Measurements from ENCODE around the gene FEN1.

FEN1 gene

DNA sequence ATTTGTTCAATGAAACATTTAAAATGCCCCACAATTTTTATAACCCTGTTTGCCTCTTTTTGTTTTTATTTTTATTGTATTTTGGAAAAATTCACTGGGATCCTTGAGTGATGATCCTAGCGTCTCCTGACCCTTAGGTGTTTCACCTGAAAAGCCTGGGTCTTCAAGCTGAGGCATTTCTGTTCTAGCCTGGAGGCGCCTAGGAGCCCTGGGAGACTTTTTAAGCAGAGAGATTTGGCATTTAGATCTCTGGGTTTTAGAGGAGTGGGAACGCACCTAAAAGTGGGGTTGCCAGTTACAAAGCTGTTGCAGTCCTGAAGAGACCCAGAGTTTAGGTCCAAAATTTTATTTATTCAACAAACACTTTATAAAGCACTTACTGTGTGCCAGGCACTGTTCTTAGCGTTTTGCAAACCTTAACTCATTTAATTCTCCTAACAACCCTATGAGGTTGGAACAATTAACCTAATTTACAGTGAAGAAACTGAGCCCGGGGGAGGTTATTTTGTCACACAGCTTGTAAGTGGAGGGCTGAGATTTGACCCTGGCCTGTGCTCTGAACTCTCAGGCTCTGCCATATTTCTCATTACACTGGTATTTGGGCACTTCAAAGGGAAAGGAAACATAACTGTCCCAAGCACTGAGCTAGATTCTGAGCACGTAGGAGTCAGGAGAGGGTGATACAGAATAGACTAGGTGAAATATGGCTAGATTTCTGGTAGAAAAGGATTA lies 24.9 kb downstream of the FEN1 start:
- DNase-seq (ENCODE audit: low read depth in 3 of 3): no peak

DNA sequence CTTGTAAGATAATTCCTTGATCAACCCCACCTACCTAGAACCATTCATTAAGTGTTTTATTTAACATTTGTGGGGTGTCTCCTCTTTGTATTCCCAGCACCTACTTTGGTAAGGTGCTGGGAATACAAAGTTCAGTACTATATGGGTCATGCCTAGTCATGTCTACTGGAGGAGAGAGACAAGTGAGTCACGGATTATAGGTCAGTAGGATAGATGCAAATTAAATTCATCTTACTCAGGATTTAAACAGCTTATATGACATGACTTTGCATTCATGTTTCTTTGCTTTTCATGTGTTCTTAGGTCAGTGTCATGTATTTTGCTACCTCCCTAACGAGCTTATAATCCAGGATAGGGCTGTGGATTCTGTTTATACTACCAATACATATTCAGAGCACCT lies 27.5 kb downstream of the FEN1 start:
- no peak for DNase-seq (ENCODE audit: low read depth in 3 of 3)

DNA sequence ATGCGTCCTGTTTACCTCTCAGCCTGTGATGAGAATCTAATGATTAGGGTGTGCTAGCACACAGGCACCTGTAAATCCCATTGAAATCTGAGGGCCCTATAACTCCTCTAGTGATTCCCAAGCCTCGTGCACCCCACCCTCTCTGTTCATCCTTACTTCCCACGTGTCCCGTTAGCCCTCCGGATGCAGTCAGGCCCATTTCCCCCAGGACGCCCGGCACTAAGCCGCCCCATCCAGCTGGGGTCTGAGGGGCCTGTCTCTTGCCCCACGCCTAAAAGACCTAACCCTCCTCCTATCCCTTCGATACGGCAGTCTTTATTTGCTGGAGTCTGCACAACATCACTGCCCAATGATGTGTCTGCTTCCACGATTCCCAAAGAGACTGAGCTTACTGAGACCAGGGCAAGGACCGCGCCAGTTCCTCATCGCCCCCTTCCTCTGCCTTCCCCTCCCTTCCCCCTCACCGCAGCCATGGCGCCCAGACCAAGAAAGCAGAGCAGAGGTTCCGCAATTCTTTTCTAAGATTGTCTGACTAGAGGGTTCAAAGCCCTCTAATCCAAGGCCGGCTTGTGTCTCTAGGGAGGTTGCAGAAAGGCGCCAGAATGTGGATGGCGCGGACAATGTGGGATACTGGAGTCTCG lies 34.3 kb downstream of the FEN1 start:
- DNase-seq (ENCODE audit: low read depth in 3 of 3): no peak

DNA sequence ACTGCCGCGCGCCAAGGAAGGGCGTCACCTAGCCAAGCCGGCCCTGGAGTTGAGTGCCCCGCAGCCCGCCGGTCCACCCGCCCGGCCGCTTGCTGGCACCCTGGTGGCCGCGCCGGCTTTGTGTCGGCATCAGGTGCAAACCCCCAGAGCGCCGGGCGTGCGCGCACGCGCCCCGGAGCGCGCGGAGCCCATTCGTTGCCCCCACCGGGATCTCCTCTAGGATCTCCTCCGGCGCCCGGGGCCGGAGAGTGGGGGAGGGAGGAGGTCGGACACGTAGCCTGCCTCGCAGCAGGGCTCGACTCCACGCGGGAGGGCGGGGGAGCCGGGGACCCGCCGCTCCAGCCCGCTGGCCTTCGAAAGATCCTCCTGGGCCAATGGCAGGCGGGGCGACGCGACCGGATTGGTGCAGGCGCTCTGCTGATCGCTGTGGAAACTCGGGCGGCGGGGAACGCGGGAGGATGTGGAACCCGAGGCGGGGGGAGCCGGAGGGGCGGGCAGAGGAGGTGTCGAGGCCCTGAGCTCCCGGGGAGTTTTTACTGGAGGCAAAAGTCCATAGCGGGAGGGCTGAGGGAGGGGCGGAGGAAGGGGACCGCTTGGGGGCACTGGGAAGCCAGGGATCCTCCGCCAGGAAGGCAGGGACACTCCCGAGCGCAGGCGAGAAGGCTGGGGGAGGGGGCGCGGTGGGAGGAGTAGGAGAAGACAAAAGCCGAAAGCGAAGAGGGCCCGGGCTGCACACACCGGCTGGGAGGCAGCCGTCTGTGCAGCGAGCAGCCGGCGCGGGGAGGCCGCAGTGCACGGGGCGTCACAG lies 35.1 kb downstream of the FEN1 start, which contains the start of gene FADS2:
TSS of gene FADS2 (plus strand) at position 730 of the 808 bp plus-strand sequence. CDS start 91 bp downstream, outside the sequence.
- peak; percentile 46 to 76 (median 56) for DNase-seq (ENCODE audit: low read depth in 3 of 3)

DNA sequence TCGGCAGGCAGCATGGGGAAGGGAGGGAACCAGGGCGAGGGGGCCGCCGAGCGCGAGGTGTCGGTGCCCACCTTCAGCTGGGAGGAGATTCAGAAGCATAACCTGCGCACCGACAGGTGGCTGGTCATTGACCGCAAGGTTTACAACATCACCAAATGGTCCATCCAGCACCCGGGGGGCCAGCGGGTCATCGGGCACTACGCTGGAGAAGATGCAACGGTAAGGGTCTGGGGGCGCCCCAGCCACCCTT lies 35.6 kb downstream of the FEN1 start:
- DNase-seq (ENCODE audit: low read depth in 3 of 3): no peak

DNA sequence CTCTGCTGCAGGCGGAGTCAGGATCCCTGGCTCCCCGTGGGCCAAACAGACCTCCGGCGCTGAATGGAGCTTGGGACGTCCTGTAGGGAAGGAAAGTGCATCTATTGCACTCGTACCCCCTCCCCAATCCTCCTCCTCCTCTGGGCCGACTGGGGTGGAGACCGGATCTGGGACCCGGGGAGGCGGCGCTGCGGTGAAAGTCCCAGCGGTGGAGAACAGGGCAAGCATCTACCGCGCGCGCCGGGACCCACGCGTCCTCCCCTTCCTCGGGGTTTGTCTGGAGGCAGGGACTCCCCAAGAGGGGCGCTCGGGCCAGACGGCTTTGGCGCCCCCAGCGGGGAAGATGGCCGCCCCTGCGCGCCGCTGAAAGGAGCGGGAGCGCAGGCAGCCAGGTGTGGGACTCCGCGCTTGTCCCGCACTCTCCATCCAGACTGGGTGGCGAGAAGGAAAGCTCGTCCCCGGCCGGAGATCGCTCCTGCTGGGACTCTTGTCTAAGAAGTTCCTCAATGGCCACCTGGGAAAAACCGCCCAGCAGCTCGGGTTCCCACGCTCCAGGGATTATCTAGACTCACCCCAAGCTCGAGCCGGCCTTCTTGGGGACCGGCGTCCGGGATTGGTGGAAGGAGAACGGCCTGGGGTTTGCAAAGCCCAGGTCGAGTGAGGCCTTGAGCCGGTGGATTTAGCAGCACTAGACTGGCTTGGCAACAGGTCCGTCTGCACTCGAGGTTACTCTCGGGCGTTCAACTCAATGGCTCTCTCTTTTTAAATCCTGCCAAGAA lies 36.1 kb downstream of the FEN1 start:
- peak in 2 of 3 donors; percentile 13 to 22 for DNase-seq (ENCODE audit: low read depth in 3 of 3)

DNA sequence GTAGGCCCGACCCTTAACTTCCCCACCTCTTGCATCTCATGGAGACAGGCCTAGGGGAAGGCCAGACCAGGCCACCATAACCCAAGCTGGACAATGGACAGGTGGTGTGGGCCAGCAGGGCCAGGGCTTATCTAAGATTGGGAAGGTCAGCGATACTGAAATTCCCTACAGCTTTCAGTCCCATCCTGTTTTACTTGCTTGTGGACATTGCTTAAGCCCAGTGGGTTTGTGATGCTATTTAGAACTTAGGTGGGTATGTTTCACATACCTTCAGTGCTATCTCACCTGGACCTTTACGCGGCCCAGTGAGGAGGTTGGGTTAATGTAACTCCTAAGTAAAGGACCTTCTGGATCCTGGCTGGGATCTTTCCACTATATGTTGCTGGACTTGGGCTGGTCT lies 37.1 kb downstream of the FEN1 start:
- no peak for DNase-seq (ENCODE audit: low read depth in 3 of 3)

DNA sequence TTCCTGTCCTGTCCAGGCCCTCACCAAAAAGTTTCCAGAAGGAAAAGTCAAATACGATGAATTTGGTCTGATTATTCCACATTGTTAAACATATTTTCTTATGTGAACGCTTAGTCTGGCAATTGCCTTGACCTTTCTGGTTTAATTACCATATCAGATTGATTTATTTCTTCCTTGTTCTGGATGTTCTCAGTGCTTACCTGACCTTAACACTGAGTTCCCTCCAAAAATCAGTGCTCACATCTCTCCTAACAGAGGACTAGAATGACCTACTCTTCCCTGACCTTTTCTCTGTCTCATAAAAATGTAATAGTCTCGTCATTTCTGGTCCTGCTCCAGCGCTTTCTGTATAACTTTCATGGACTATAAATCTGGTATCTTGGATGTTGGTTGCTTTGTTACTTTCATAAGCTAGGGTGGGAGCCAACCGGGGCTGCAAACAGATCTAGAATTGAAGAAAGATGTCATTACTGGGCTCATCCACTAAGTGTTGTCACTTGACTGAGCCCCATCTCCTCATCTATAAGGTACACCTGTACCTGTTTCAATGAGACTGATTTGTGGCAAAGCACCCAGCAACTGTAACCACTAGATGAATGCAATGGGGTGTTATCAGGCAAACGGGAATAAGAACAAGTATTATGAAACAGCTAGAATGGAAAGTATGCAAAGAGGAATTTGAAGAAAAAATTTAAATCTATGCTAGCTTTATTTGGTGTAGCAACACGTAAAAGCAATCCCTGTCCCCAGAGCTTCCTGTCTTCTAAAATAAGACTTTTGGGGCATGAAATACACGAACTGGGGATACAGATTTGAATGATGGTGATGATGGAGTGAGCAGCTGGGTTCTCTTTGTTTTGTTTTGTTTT lies 37.8 kb downstream of the FEN1 start:
- no peak for DNase-seq (ENCODE audit: low read depth in 3 of 3)

DNA sequence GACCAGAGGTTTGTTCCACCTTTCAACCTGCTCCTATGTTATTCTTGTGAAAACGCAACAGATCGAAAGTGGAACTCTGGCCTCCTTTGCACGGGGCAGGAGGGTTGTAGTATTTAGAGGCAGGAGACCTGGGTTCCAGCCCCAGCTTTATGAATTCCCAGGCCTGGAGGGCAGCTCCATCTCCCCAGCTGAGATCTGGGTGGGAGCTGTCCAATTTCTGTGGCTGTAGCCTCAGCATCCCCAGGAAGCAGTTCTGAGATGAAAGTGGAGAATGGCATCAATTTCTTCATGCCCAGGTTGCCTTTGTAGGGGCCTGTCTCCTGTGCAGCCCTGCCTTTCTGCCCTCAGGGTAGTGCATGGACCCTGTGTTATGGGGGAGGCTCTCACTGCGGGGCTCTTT lies 39.5 kb downstream of the FEN1 start:
- DNase-seq (ENCODE audit: low read depth in 3 of 3): no peak

DNA sequence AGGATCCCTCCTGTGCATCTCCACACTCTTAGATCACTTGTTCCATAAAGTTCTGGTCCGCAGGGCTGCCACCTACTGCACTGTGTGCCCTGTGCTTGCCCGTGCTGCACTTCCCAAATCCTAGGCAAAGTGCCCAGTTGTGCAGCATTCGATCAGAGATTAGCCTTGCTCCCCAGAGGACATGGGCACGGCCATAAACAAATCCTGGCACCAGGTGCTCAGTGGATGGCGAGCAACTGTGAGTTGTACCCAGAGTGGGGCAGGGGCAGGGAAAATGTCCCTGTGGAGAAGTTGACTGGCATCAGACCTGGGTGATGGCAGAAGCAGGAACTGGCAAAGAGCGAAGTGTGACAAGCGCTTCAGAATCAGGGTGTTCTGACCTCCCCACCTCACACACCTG lies 40.0 kb downstream of the FEN1 start:
- no peak for DNase-seq (ENCODE audit: low read depth in 3 of 3)

DNA sequence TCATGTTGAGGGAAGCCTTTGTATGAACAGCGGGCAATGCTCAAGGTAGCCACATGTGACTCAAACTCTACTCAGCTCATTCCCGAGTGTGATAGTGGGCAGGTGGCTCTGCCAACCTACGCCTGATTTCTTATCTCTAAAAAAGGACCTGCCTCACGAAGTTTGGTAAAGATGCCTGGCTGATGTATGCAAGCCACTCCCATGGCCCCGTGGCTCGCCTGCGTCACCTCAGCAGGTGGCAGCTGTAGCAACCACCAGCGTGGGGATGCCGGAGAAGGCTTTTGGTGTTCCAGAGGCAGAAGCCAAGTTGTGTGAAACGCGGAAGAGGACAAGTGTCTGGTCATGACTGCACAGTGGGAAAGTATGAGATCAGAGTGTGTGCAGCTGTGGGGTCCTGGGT lies 40.8 kb downstream of the FEN1 start:
- DNase-seq (ENCODE audit: low read depth in 3 of 3): no peak

DNA sequence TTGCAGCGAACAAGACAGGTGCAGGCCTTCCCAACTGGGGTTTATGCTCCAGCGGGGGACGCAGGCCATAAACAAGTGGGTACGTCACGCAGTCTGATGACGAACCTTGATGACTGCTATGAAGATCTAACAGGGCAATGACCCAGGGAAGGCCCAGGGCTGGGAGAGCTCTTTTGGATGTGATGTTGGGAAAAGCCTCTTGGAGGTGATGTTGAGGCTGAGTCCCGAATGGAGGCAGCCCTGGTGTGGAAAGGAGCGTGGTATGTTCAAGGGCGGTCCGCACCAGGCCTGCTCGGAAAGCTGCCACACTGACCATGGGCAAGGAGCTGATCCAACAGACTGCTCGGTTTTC lies 41.2 kb downstream of the FEN1 start:
- no peak for DNase-seq (ENCODE audit: low read depth in 3 of 3)

DNA sequence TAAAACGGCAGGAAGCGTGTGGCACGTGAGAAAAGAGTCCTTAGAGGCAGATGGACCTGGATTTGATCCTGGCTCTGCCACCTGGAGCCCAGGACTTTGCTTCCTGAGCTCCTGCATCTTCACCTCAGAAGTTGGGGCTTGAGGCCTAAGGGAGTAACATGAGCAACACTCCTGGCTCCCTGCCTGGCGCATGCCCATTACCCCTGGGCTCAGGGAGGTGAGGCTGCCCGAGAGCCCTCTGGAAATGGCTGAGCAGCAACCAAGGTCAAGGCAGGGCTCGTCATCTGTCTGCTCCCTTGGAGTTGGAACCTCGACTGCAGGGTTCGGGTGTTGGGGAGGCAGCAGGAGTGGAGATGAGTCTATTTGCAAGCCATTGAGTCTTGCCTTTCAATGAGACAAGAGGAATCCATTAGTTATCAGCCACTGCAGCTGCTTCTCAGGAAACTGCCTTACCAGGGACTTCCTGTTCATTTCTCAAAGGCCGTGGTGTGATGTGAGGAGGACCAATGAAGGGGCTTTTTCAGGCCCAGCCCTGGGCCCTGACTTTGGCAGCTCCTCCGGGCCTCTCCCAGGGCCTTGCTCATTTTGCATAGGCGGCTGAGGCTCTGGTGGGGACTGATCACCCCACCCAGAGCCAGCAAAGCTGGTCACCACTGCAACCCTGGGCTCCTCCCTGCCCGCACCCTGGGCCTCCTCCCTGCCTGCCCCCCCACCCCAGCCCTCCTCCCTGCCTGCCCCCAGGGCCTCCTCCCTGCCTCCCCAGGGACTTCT lies 41.8 kb downstream of the FEN1 start:
- DNase-seq (ENCODE audit: low read depth in 3 of 3): peak in 2 of 3 donors; percentile 34 to 36

DNA sequence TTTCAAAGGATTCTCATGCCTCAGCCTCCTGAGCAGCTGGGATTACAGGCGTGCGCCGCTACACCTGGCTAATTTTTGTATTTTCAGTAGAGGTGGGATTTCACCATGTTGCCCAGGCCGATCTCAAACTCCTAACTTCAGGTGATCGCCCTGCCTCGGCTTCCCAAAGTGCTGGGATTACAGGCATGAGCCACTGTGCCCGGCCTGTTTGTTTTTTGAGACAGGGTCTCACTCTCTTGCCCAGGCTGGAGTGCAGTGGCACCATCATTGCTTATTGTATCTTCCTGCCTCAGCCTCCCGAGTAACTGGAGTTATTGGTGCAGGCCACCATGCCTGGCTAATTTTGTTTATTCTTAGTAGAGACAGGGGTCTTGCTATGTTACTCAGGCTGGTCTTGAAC lies 43.5 kb downstream of the FEN1 start:
- no peak for DNase-seq (ENCODE audit: low read depth in 3 of 3)

DNA sequence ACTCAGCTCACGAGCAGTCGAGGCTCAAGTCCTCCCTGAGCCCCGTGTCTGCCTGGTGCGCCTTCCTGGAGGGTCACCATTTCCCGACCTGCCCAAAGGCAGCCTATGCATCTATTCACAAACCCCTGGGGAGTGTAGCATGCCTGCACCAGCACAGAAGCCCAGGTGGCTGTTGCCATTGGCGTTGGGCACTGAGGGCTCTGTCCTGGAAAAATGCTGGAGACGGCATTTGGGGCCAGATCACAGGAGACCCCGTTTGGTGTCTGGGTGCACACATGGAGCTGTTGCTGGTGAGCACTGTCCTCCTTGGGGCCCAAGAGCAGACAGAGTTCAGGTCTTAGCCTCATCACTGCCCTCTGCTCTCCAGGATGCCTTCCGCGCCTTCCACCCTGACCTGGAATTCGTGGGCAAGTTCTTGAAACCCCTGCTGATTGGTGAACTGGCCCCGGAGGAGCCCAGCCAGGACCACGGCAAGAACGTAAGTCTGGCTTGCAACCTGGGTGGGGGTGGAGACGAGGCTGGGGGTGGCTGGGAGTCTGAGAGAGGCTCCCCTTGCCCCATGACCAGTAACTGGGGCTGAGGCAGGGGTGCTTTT lies 44.8 kb downstream of the FEN1 start:
- DNase-seq (ENCODE audit: low read depth in 3 of 3): no peak

DNA sequence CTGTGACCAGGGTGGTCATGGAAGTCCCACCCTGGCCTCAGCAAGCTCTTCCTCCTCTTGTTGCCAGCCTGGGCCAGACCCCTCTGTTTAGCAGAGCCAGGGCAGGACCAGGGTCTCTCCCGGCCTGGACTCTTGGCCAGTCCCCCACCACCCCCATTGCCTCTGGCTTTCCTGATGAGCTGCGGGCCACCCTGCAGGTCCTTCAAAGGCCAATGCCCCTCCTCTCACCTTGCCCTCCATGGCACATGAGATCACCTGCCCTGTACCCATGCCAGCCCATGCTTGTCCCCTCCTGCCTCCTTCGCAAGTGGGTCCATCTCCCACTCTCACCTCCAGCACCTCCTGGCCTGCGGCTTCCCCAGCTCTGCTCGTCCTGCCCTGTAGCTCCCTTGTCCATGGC lies 45.8 kb downstream of the FEN1 start:
- DNase-seq (ENCODE audit: low read depth in 3 of 3): no peak

DNA sequence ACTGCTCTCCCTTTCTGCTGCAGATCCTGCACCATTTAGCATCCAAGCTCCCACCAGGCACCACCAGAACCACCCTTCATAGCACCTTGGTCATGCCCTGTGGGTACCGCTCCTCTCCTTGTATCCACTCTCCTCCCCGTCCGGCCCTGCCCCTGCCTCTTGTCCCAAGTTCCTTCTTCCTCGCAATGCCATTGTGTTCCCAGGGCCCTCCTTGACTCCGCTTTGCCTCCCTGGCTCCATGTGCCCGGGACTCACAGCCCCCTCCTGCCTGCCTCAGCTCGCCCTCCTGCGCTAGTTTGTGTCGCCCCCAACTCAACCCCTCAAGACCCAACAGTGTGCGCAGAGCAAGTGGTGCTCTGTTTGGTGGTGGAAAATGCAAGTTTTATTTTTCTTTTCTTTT lies 46.2 kb downstream of the FEN1 start:
- no peak for DNase-seq (ENCODE audit: low read depth in 3 of 3)

DNA sequence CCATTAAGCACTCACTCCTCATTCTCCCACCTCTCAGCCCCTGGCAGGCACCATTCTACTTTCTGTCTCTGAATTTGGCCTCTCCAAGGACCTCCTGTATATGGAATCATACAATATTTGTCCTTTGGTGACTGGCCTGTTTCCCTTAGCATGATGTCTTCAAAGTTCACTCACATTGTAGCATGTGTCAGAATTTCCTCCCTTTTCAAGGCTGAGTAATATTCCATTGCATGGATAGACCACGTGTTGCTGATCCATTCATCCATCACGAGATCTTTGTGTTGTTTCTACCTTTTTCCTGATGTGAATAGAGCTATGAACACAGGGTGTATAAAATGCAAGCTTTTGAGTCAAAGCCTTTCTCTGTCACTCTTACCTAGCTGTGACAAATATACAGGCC lies 47.0 kb downstream of the FEN1 start:
- no peak for DNase-seq (ENCODE audit: low read depth in 3 of 3)

DNA sequence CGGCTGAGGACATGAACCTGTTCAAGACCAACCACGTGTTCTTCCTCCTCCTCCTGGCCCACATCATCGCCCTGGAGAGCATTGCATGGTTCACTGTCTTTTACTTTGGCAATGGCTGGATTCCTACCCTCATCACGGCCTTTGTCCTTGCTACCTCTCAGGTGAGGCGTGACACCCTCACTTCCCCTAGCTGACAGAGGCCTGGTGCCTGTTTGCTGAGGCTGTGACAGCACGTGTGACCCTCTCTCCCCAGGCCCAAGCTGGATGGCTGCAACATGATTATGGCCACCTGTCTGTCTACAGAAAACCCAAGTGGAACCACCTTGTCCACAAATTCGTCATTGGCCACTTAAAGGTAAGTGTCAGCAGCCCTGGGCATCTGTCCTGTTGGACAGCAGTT lies 47.7 kb downstream of the FEN1 start:
- no peak for DNase-seq (ENCODE audit: low read depth in 3 of 3)

Data from stimulated activated CD4-positive, alpha-beta T cell treated with anti-CD3 and anti-CD28 coated beads, TNF-alpha, amount 100 ng/mL, for 48 hours (primary cell).